PFSK-1 (cell line): ENCODE measurements around the gene SPEM2.

Experiments used
- POLR2AphosphoS5 ChIP-seq: IDR thresholded peaks from 2 replicates; pipeline ENCODE4 v1.6.1; 2012; ENCODE audit warnings: low read depth, mild to moderate bottlenecking, control low read depth, low read length, moderate library complexity
- SIN3A ChIP-seq: IDR thresholded peaks from 2 replicates; pipeline ENCODE4 v1.6.1; 2012; ENCODE audit warnings: mild to moderate bottlenecking, low read length, moderate library complexity, borderline replicate concordance; ENCODE audit not compliant: insufficient read depth
- TAF1 ChIP-seq: IDR thresholded peaks from 2 replicates; pipeline ENCODE4 v1.6.1; 2012; ENCODE audit warnings: low read length, control low read depth, borderline replicate concordance; ENCODE audit not compliant: insufficient read depth

- TF ChIP-seq SIN3A (no peak), POLR2AphosphoS5 (no peak), TAF1 (no peak)
Observed at GRCh38 chr17:7463372-7463846, 38.0 kb downstream of the SPEM2 start.
